CD4-positive, alpha-beta T cell (primary cell): ENCODE data around the gene VWA8. TPM values are rescaled to one million over a fixed set of nuclear protein-coding genes. Genes with fewer than 3 reads are reported as not detected.
"Not testable (repeated sequence)": the region's sequence is repeated elsewhere in the genome, so short reads cannot be mapped to it uniquely, and the experiment has no call there.

Source experiments
- ATAC-seq: fragments of 200-7000 bp; cut with Tn5 transposase; one replicate; pipeline ENCODE4 v1.10.0; 2022; ENCODE audit warnings: mild to moderate bottlenecking; ENCODE audit not compliant: poor library complexity
- CTCF ChIA-PET: fragments of 350-600 bp; sonication (Branson Sonifier 250); formaldehyde crosslinking; loops from one replicate; lab custom pipeline; 2021; ENCODE audit warnings: antibody characterized with exemption, inconsistent platforms; lab: Charles Lee
- POLR2A ChIA-PET: fragments of 350-600 bp; sonication (Branson Sonifier 250); formaldehyde crosslinking; loops from one replicate; lab custom pipeline; 2021; ENCODE audit warnings: antibody characterized with exemption, inconsistent platforms; lab: Charles Lee
- DNase-seq, 14 experiments: peaks; one replicate each; pipeline ENCODE4 v3.0.0-alpha.2; 2013 to 2020; ENCODE audit warnings: mixed read lengths in 2 of 14
- H3K27ac ChIP-seq, 2 donors: one replicate each; pipeline versions ENCODE4 v1.5.1 to v1.7.0; 2013; ENCODE audit warnings: low read length in 2 of 2, low read depth in 1 of 2, mild to moderate bottlenecking in 1 of 2
- H3K27me3 ChIP-seq, 2 experiments: 1 replicate in 1 of 2; 2 replicates in 1 of 2; pipeline versions ENCODE4 v1.6.1 to v1.7.0; 2013; ENCODE audit warnings: low read length in 2 of 2, control low read depth in 1 of 2, mild to moderate bottlenecking in 1 of 2, moderate library complexity in 1 of 2; ENCODE audit not compliant: insufficient read depth in 2 of 2, control insufficient read depth in 1 of 2
- H3K36me3 ChIP-seq: one replicate; pipeline ENCODE4 v1.6.1; 2013; ENCODE audit warnings: low read length, control low read depth; ENCODE audit not compliant: insufficient read depth
- H3K4me1 ChIP-seq: one replicate; pipeline ENCODE4 v1.6.1; 2013; ENCODE audit warnings: low read length, control low read depth; ENCODE audit not compliant: insufficient read depth
- H3K4me3 ChIP-seq: one replicate; pipeline ENCODE4 v1.5.1; 2013; ENCODE audit warnings: mild to moderate bottlenecking, low read length, moderate library complexity
- H3K9me3 ChIP-seq, 2 experiments: 1 replicate in 1 of 2; 2 replicates in 1 of 2; pipeline versions ENCODE4 v1.6.1 to v1.7.0; 2013; ENCODE audit warnings: low read length in 2 of 2, mild to moderate bottlenecking in 2 of 2, control low read depth in 1 of 2, moderate library complexity in 1 of 2; ENCODE audit not compliant: control insufficient read depth in 1 of 2, insufficient read depth in 1 of 2
- H3K27ac Mint-ChIP-seq: one replicate; pipeline ENCODE4 v1.8.0; 2020; ENCODE audit warnings: mixed read lengths
- H3K27me3 Mint-ChIP-seq: one replicate; pipeline ENCODE4 v1.8.0; 2021; ENCODE audit warnings: mixed read lengths
- H3K36me3 Mint-ChIP-seq: one replicate; pipeline ENCODE4 v1.8.0; 2021; ENCODE audit warnings: low read depth, mixed read lengths
- H3K4me1 Mint-ChIP-seq: one replicate; pipeline ENCODE4 v1.8.0; 2021; ENCODE audit warnings: low read depth, mixed read lengths
- H3K4me3 Mint-ChIP-seq: one replicate; pipeline ENCODE4 v1.8.0; 2020; ENCODE audit warnings: mild to moderate bottlenecking, mixed read lengths
- H3K9me3 Mint-ChIP-seq: one replicate; pipeline ENCODE4 v1.8.0; 2020; ENCODE audit warnings: mixed read lengths
- CTCF ChIP-seq: fragments of 200-600 bp; IDR thresholded peaks from one replicate; pipeline ENCODE4 v1.8.0; 2022; ENCODE audit warnings: antibody characterized with exemption, mild to moderate bottlenecking
- intact Hi-C, 2 experiments: fragments of 100-400 bp; cut with DNase I in 1 of 2; cut with micrococcal nuclease in 1 of 2; formaldehyde crosslinking; loops; one replicate each; pipeline versions ENCODE4 v1.15.1 to v1.9.0; 2023 to 2025; cut with DNase I, micrococcal nuclease
- total RNA-seq, 174 experiments: library from RNA in 2 of 174; stranded (reverse) in 2 of 174; gene quantifications; one replicate each; pipeline ENCODE4 v1.2.3 and lab custom pipeline; 2021 to 2026

The VWA8 gene
- total RNA-seq, 2 experiments from 2014 or later, result 18.7 to 19.0 TPM

GRCh38 chr13:41624041-41624440 is 336.9 kb downstream of the VWA8 start:
- TF ChIP-seq CTCF, result no peak
- Histone ChIP-seq H3K27ac (no peak overlapping the region), H3K4me1 (no peaks in the 10 kb centered on the region), H3K27me3 (no peaks in the 10 kb centered on the region), H3K36me3 (no peaks in the 10 kb centered on the region), H3K9me3 (no peaks in the 10 kb centered on the region), H3K4me3 (no peak overlapping the region)
- no peak for ATAC-seq
- no peak for DNase-seq
- CTCF ChIA-PET, result no interaction called here
- H3K27me3 Mint-ChIP-seq, result no peaks in the 10 kb centered on the region
- POLR2A ChIA-PET, result no interaction called here
- no peaks in the 10 kb centered on the region for H3K4me1 Mint-ChIP-seq
- no peaks in the 10 kb centered on the region for H3K9me3 Mint-ChIP-seq
- no peak overlapping the region for H3K4me3 Mint-ChIP-seq
- H3K27ac Mint-ChIP-seq, result no peak overlapping the region
- intact Hi-C loops, result no loop called here
- H3K36me3 Mint-ChIP-seq, result peaks cover 37% of the 10 kb centered on the region

GRCh38 chr13:41622432-41623429 is 338.2 kb downstream of the VWA8 start:
- no peak for TF ChIP-seq CTCF
- no peak for ATAC-seq
- DNase-seq, result no peak
- Histone ChIP-seq H3K27me3 (no peaks in the 10 kb centered on the region), H3K27ac (no peak overlapping the region), H3K4me3 (no peak overlapping the region), H3K9me3 (no peaks in the 10 kb centered on the region), H3K4me1 (no peaks in the 10 kb centered on the region), H3K36me3 (no peaks in the 10 kb centered on the region)
- CTCF ChIA-PET, result interaction anchor here (1.4 kb wide), 1 partner anchor 14 kb away, joined by 5 read pairs; no protein-coding TSS in a partner anchor
- Mint-ChIP-seq H3K9me3 (no peaks in the 10 kb centered on the region), H3K4me1 (no peaks in the 10 kb centered on the region), H3K27ac (no peak overlapping the region), H3K4me3 (no peak overlapping the region), H3K27me3 (no peaks in the 10 kb centered on the region), H3K36me3 (peaks cover 34% of the 10 kb centered on the region)
- POLR2A ChIA-PET, result no interaction called here
- intact Hi-C loops, result no loop called here

- ATAC-seq, result no peak
- no peak overlapping the region for H3K27ac Mint-ChIP-seq
- H3K9me3 ChIP-seq, result no peaks in the 10 kb centered on the region
- H3K9me3 Mint-ChIP-seq, result no peaks in the 10 kb centered on the region
- TF ChIP-seq CTCF, result no peak
- intact Hi-C loops, result no loop called here
- H3K4me3 ChIP-seq, result no peak overlapping the region
- H3K4me1 ChIP-seq, result no peaks in the 10 kb centered on the region
- no peaks in the 10 kb centered on the region for H3K4me1 Mint-ChIP-seq
- H3K27me3 ChIP-seq, result no peaks in the 10 kb centered on the region
- H3K36me3 Mint-ChIP-seq, result peaks cover 31% of the 10 kb centered on the region
- H3K27ac ChIP-seq, result no peak overlapping the region
- POLR2A ChIA-PET, result no interaction called here
- no peak for DNase-seq
- no peaks in the 10 kb centered on the region for H3K27me3 Mint-ChIP-seq
- CTCF ChIA-PET, result interaction anchor here (1.4 kb wide), 1 partner anchor 13 kb away, joined by 5 read pairs; no protein-coding TSS in a partner anchor
- H3K36me3 ChIP-seq, result no peaks in the 10 kb centered on the region
- no peak overlapping the region for H3K4me3 Mint-ChIP-seq
These were observed 339.0 kb downstream of the VWA8 start for GRCh38 chr13:41621716-41622431.

- H3K27me3 ChIP-seq, H3K4me1 ChIP-seq, intact Hi-C loops, H3K27ac ChIP-seq, ATAC-seq, H3K4me1 Mint-ChIP-seq, H3K36me3 ChIP-seq, POLR2A ChIA-PET, DNase-seq, H3K9me3 ChIP-seq, H3K4me3 ChIP-seq, H3K27me3 Mint-ChIP-seq, H3K4me3 Mint-ChIP-seq, H3K27ac Mint-ChIP-seq, H3K9me3 Mint-ChIP-seq, CTCF ChIA-PET: not testable (repeated sequence)
- peaks cover 44% of the 10 kb centered on the region for H3K36me3 Mint-ChIP-seq
These were observed 343.3 kb downstream of the VWA8 start for GRCh38 chr13:41617633-41618032.
